Type B pancreatic cell (in vitro differentiated cells): ENCODE data around the gene SLC25A41. TPM values are rescaled to one million over a fixed set of nuclear protein-coding genes. Genes with fewer than 3 reads are reported as not detected.

Experiments used
- DNase-seq: peaks from one replicate; pipeline ENCODE4 v3.0.0; 2021; ENCODE audit warnings: mixed read lengths; ENCODE audit not compliant: unreplicated experiment; ENCODE audit errors: extremely low spot score
- H3K27ac Mint-ChIP-seq: 2 replicates; pipeline ENCODE4 v1.8.0; 2021; ENCODE audit warnings: mild to moderate bottlenecking, mixed read lengths
- H3K27me3 Mint-ChIP-seq: 2 replicates; pipeline ENCODE4 v1.8.0; 2021; ENCODE audit warnings: mixed read lengths
- H3K36me3 Mint-ChIP-seq: 2 replicates; pipeline ENCODE4 v1.8.0; 2021; ENCODE audit warnings: mixed read lengths
- H3K4me1 Mint-ChIP-seq: one replicate; pipeline ENCODE4 v1.8.0; 2021; ENCODE audit warnings: mixed read lengths; ENCODE audit not compliant: unreplicated experiment
- H3K4me3 Mint-ChIP-seq: 2 replicates; pipeline ENCODE4 v1.8.0; 2021; ENCODE audit warnings: mild to moderate bottlenecking, mixed read lengths
- H3K9me3 Mint-ChIP-seq: 2 replicates; pipeline ENCODE4 v1.8.0; 2021; ENCODE audit warnings: mixed read lengths
- total RNA-seq: library from RNA; stranded (reverse); gene quantifications from 2 replicates; pipeline ENCODE4 v1.2.1, GENCODE V29; 2021; ENCODE audit warnings: low replicate concordance
- TF ChIP-seq, protein P1 (sequence below): fragments of 200-600 bp; sonication (generic); conservative IDR thresholded peaks from 2 replicates; pipeline ENCODE4 v1.5.0; 2021; ENCODE audit warnings: antibody characterized with exemption, mild to moderate bottlenecking

Gene SLC25A41
- total RNA-seq, 1 donor from 2014 or later = 1.0 TPM

DNA sequence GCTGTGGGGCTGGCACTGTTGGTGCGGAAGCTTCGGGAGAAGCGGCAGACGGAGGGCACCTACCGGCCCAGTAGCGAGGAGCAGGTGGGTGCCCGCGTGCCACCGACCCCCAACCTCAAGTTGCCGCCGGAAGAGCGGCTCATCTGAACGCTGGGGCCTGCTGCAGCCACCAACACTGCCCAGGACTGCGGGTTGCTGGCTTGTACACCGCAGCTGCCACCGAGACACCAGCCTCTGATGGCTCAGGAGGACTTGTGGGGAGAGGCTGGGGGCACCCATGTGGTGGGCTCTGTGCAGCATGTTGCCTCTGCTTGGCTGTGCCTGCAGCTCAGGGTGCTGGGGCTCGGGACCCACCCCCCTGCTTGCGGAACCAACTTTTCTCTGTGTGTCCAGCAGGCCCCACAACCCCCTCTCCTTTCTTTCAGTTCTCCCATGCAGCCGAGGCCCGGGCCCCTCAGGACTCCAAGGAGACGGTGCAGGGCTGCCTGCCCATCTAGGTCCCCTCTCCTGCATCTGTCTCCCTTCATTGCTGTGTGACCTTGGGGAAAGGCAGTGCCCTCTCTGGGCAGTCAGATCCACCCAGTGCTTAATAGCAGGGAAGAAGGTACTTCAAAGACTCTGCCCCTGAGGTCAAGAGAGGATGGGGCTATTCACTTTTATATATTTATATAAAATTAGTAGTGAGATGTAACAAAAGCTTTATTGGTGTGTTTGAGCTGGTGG is 33.1 kb upstream of the SLC25A41 start:
- H3K9me3 Mint-ChIP-seq = no peaks in the 10 kb centered on the region

GRCh38 chr19:6465663-6466062 is 32.1 kb upstream of the SLC25A41 start:
- peak overlapping the region; percentile 89 for H3K27ac Mint-ChIP-seq
- no peak for DNase-seq
- H3K4me3 Mint-ChIP-seq = peak overlapping the region; percentile 92

More for the DNA sequence above, 33.1 kb upstream of the SLC25A41 start:
- Mint-ChIP-seq H3K27me3 (peaks cover 38% of the 10 kb centered on the region), H3K36me3 (no peaks in the 10 kb centered on the region), H3K27ac (no peak overlapping the region), H3K4me1 (peaks cover 5% of the 10 kb centered on the region), H3K4me3 (no peak overlapping the region)
- TF ChIP-seq, protein P1, sequence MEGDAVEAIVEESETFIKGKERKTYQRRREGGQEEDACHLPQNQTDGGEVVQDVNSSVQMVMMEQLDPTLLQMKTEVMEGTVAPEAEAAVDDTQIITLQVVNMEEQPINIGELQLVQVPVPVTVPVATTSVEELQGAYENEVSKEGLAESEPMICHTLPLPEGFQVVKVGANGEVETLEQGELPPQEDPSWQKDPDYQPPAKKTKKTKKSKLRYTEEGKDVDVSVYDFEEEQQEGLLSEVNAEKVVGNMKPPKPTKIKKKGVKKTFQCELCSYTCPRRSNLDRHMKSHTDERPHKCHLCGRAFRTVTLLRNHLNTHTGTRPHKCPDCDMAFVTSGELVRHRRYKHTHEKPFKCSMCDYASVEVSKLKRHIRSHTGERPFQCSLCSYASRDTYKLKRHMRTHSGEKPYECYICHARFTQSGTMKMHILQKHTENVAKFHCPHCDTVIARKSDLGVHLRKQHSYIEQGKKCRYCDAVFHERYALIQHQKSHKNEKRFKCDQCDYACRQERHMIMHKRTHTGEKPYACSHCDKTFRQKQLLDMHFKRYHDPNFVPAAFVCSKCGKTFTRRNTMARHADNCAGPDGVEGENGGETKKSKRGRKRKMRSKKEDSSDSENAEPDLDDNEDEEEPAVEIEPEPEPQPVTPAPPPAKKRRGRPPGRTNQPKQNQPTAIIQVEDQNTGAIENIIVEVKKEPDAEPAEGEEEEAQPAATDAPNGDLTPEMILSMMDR = no peak
- DNase-seq = no peak

GRCh38 chr19:6465006-6465405 is 31.4 kb upstream of the SLC25A41 start:
- Mint-ChIP-seq H3K4me3 (peak overlapping the region; percentile 92), H3K36me3 (peaks cover 2% of the 10 kb centered on the region), H3K4me1 (peaks cover 12% of the 10 kb centered on the region), H3K27me3 (peaks cover 40% of the 10 kb centered on the region), H3K9me3 (no peaks in the 10 kb centered on the region), H3K27ac (peak overlapping the region; percentile 89)
- DNase-seq = no peak
- TF ChIP-seq, protein P1 = no peak

More at GRCh38 chr19:6465663-6466062, 32.1 kb upstream of the SLC25A41 start:
- H3K27me3 Mint-ChIP-seq = peaks cover 38% of the 10 kb centered on the region
- no peaks in the 10 kb centered on the region for H3K36me3 Mint-ChIP-seq
- H3K4me1 Mint-ChIP-seq = peaks cover 6% of the 10 kb centered on the region
- H3K9me3 Mint-ChIP-seq = no peaks in the 10 kb centered on the region
- TF ChIP-seq, protein P1 = no peak

GRCh38 chr19:6464070-6464873 is 30.7 kb upstream of the SLC25A41 start, which contains the start of gene CRB3:
CRB3 (plus strand) TSS chr19:6464271; CDS start chr19:6464702, 431 bp downstream.
- H3K27ac Mint-ChIP-seq = peak within 1 kb of the TSS; percentile 99
- peaks cover 4% of the 10 kb centered on the region for H3K36me3 Mint-ChIP-seq
- H3K9me3 Mint-ChIP-seq = no peaks in the 10 kb centered on the region
- H3K4me1 Mint-ChIP-seq = peaks cover 14% of the 10 kb centered on the region
- peaks cover 40% of the 10 kb centered on the region for H3K27me3 Mint-ChIP-seq
- TF ChIP-seq, protein P1 = no peak
- DNase-seq = peak; percentile 84
- peak within 1 kb of the TSS; percentile 92 for H3K4me3 Mint-ChIP-seq

DNA sequence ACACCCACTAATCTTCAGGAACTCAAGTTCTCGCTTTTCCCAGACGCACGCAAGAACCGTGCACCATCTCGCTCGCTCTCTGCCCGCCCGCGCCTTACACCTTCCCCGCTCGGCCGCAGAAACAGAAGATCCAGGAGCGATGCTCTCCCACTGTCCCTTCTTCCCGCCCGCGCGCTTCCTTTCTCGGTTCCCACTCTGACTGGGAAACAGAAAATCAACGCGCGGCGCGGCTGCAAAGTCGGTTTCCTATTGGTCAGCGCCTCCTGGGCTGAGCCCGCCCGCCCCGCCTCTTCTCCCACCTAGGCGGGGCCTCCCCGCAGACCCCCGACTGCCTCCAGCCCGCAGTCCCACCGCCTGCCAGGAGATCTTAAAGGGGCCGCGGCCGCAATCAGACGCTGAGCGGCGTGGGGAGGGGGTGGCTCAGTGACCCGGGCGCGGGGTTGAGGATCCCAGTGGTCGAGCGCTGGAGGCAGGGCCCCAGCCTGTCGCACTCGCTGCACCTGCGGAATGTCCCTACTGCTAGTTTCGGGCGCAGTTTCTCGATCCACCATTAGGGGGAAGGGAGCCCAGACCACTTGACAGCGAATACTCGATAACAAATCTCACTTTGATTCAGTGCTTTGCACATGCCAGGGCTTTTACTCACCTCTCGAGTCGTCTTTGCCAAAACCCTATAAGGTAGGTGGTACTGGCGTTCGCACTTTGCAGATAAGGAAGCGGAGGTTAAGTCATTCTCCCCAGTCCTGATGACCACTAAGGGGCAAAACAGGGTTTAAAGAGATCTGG is 26.7 kb upstream of the SLC25A41 start:
- Mint-ChIP-seq H3K27me3 (peaks cover 26% of the 10 kb centered on the region), H3K9me3 (no peaks in the 10 kb centered on the region), H3K36me3 (peaks cover 6% of the 10 kb centered on the region), H3K4me1 (peaks cover 19% of the 10 kb centered on the region), H3K27ac (peak overlapping the region; percentile 97), H3K4me3 (peak overlapping the region; percentile 98)
- peak; percentile 99 for DNase-seq
- TF ChIP-seq, protein P1 = peak; percentile 77
